Stimulated activated CD8-positive, alpha-beta memory T cell treated with anti-CD3 and anti-CD28 coated beads, Interleukin-15, amount 100 ng/mL, for 1 hour (primary cell): Measurements from ENCODE around the gene DPP6.
"Not testable (repeated sequence)": the region's sequence is repeated elsewhere in the genome, so short reads cannot be mapped to it uniquely, and the experiment has no call there.

Experiments
- DNase-seq: peaks from one replicate; pipeline ENCODE4 v3.0.0-alpha.2; 2020; ENCODE audit warnings: low read depth

Gene DPP6

DNA sequence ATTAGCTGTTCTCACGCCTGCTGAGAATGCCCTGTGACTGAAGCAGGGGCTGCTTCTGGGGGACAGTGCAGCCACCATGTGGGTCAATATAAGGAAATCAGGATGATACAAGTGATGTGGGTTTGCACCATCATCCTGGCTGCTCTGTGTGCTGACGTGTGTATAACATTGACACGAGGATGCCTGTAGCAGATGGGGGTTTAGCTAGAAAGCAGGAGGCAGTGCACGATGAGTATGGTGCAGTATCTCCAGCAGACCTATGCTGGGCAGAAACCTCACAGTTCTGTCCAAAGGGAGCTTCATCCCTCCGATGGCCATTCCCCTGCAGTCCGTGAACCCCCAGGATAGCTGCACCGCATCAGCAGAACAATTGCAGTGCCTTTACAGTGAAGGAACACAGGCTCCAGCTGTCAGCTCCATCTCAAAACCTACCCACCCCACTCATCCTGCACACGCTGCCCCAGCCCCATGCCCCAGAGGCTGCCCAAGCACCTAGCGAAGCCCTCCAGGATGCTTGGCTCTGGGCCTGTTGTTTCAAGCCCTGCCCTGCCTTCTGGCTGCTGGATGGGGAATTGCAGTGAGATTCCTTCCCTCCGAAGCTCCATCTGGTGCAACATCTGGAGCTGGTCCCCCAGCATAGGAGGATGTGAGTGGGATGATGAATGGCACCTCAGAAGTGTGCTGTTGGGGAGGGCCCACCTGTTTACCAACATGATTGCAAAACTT is 96.8 kb downstream of the DPP6 start:
- DNase-seq = not testable (repeated sequence)

DNA sequence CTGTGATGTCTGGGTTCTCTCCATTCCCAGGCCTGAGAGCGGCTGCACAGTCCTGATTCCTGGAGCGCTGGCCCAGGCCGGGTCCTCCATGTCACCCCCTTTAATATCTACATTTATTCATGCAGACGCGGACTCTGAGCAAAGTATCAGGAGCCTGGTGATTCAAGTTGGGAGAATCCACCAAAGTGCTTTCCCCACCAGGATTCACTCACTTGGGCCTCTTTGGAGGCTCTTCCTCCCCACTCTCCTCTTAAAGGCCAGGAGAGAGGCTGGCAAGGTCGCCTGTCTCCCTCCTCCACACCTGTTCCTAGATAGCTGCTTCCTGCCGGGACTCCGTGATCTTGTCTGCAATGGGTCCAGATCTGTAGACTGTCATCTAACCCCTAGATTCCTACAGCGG is 98.5 kb downstream of the DPP6 start:
- DNase-seq = not testable (repeated sequence)

DNA sequence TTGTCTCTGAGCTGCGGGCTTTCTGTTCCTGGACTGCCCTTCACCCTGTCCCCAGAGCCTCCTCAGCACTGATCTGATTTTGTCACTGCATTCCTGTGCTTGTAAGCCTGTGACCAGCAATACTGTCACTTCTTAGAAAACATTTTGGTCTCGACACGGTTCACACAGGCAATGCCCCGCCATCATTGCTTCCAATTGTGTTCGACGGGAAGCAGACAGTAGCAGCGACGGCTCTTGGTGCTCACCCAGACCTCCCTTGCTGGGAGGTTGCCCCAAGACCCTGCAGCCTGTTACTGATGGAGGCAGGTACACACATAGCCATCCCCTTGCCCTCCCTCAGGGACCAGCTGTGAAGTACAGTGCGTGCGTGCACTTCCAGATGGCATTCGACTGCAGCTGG is 99.1 kb downstream of the DPP6 start:
- DNase-seq = not testable (repeated sequence)

DNA sequence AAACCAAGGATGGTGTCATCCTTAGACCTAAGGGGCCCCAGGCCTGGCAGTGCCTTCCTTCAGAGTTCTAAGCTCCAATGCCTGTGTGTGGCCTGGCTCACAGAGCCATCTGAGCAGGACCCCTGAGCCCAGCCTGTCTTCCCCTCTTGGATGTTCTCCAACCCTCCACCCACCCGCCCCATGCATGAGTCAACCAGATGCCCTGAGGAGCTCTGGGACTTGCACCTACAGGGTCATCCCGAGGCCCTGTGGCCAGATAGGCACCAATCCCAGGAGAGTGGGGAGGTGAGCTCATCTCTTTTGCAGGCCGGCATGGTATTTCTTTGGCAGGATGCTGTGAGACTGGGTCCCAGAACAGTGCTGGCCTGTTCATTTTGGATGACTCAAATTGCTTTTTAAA is 103.7 kb downstream of the DPP6 start:
- DNase-seq = not testable (repeated sequence)

DNA sequence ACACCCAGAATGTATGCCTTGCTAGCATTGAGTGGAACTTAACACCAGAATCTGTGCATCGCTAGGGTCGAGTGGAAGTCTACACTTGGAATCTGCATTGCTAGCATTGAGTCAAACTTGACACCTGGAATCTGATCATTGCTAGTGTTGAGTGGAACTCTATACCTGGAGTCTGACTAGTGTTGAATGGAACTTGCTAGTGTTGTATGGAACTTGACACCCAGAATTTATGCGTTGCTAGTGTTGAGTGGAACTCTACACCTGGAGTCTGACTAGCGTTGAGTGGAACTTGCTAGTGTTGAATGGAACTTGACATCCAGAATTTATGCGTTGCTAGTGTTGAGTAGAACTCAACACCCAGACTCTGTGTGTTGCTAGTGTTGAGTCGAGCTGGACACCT is 110.7 kb downstream of the DPP6 start:
- not testable (repeated sequence) for DNase-seq

DNA sequence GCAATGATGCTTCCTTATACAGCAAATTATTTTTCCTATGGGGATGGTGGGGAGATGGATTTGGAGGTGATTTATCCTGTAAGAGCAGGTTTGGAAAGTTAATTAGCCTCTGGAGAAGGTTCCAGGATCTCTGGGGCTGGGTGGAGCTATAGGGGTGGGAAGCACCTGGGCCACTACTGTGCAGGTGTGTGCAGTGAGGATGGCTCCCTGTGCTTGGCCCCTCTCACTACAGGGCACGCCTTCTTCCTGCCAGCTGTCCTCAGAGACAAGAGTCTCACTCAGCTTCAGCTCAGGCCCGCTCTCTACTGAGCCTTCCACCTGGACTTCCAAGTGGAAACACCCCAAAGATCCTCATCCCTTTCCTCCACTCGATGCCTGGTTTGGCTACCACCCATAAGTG is 111.4 kb downstream of the DPP6 start:
- not testable (repeated sequence) for DNase-seq

DNA sequence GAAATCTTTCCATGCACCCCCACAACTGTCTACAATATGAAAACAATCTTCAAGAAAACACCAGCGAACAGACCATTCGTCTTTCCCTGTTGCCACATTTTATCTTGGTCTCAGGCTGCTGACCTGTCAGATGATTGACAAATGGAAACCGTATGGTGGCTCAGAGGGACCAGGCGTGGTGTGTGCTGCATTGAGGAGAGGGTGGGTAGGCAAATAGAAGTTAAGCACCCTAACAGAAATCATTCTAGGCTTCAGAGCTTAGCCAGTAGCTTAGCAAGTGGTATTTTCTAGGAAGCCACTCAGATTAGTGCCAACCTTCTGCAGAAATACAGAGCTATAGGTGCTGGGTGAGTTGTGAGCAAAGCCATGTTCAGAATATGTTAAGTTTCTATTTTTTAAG is 114.9 kb downstream of the DPP6 start:
- no peak for DNase-seq

DNA sequence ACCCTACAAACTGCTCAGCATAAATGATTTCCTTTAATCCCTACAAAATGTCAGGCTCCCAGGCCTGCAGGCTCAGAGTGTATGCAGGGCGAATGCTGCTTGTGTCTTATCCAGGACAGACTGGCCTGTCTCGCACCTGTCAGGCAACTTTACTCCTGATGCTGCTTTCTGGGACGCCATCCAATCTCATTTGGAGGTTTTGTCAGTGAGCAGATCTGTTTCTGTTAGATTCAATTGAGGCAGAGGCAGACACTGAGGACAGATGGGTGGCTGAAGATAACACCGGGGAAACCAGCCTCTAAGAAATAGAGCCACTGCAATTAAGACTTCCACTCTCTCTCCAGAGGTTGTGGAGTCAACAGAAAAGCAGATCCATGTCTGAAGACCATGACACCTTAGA is 115.6 kb downstream of the DPP6 start:
- DNase-seq = no peak

DNA sequence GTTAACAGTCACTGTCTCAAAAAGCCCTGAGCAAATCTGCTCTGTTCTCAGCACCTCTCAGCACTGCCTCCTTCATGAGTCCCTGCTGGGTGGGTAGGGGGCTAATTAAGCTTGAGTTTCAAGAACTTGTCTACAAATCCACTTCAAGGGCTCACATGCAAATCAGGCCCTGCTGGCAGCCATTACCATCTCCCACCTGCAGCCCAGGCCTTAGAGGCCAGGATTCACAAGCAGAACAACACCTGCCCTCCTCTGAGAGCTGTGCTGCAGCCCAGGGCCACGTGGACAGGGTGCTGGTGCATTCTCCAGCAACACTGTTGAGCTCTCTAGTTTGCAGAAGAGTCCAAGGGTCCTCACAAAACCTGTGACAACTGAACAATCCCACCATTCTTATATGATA is 119.2 kb downstream of the DPP6 start:
- no peak for DNase-seq

DNA sequence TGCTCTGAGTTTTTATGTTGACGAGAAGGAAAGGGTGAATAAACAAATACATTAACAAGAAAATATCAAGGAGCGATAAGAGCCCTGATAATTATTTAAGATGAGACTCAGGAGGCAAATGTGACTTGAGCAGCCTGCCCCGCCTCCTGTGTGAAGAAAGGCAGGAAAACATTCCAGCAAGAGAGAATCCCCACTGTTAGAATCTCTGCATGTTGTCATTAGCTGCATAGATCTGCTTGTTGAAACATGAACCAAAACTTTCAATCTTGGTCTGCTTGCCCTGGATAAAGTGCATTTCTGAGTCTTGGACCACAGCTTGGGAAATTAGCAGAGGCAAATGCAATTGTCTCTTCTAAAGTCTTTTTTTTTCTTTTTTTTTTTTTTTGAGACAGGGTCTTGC is 120.0 kb downstream of the DPP6 start:
- DNase-seq = no peak

DNA sequence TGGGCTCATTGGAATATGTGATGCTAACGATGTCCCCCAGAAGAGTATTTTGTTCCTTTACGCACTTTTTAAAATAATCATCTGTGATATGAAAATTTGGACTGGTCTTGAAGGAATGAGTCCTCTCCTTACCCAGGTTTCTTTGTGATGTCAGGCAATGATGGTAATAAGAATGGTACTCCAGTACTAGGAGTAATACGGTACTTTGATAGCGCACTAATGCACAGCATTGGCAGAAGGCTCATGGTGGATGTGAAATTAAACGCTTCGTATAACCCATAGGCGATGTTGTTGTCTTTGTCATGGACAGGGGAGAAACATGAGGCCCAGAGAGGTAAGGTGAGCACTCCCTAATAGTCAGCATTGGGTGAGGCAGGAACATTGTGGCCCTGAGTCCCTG is 125.4 kb downstream of the DPP6 start:
- no peak for DNase-seq

DNA sequence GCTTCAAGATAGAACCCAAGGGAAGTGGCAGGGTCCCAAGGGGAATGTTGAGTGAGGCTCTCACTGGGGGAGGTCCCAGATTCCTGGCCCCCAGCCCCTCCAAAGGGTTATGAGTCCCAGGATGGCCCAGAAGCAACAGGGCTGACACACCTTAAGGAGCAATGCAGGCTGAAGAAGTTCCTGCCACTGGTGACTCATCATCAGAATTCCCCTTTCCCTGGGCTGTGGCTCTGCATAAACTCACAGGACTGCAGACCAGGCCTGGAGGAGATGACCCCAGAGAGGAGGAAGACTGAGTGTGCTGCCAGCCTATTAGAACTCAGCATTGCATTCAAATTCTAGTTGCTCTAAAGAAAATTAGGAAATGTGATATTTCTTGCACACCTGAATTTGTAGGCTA is 126.7 kb downstream of the DPP6 start:
- no peak for DNase-seq

DNA sequence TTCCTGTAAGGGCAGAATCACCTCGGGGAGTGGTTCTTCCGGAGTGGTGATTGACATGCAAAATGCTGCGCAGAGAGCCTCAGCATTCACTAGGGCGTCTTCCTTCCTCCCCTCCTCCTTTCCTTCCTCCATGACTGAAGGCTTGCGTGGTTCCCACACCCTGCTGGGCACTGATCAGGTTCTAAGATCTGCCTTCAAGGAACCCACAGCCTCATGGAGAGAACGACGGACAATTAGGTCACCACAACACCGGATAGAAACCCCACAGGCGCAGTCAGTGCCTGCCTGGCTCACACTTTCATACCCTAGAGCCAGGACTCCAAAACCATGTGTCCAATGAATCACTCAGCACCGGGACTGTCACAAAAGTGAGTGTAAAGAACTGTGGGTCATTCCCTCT is 131.3 kb downstream of the DPP6 start:
- DNase-seq = no peak

DNA sequence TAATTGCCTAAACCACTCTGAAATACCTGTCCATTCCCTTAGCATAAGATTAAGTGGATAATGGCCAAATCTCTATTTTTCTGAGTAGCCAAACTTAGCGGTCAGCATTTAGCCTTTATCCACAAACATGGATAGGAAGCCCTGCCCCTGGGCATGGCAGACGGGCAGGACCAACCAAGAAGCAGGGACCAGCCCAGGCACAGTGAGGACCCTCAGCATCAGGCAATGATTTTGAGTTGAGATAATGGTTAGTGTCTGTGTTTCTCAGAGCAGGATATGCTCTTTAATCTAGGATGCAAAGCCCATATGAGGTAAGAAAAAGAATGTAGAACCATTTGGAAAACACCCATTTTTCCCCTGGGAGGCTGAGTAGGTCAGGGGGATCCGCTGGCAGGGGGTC is 131.7 kb downstream of the DPP6 start:
- DNase-seq = no peak

DNA sequence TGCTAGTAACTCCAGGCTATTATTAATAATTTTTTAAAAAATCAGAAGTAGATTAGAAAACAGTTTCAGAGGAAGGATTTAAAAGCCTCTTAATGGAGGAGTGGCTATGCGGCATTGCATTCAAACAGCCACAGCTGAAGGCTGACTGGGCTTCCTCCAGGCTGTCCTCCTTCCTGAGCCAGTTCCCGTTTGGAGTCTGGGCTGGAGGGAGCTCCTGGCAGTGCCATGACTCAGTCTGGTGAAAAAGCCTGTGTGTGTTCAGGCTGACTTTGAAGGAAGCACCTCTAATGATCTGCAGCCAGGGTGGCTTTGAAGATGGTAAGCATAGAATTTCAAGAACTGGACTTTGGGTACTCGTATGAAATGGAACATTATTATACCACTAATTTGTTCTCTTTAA is 134.6 kb downstream of the DPP6 start:
- DNase-seq = no peak

DNA sequence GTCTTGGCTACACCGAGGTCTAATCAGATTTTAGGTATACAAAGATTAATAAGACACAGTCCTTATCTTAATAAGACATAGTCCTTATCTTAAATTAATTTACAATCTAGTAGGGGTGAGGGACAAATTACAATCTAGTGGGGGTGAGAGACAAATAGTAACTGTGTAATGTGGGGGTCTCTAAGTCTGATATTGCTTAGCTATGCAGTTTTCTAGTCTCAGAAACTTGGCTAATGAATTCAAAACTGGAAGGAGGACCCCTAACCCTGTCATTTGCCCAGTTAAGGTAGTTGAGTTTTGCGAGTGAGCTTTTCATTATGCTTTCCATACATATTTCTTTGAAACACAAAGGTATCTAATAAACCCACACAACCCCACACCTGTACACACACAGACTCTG is 136.1 kb downstream of the DPP6 start:
- no peak for DNase-seq

DNA sequence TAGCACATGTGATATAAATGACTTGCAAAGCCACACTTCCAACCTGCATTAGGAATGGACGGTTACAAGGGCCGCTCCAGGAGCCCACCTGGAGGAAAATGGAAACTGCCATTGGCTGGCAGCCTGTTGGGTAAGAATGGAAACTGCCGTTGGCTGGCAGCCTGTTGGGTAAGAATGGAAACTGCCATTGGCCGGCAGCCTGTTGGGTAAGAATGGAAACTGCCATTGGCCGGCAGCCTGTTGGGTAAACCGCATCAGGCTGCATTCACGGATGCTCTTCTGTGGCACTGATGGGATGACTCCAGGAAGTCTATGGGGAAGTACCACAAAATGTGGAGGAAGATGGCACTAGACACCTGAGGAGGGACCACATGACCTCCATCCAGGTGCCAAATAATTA is 143.1 kb downstream of the DPP6 start:
- no peak for DNase-seq

DNA sequence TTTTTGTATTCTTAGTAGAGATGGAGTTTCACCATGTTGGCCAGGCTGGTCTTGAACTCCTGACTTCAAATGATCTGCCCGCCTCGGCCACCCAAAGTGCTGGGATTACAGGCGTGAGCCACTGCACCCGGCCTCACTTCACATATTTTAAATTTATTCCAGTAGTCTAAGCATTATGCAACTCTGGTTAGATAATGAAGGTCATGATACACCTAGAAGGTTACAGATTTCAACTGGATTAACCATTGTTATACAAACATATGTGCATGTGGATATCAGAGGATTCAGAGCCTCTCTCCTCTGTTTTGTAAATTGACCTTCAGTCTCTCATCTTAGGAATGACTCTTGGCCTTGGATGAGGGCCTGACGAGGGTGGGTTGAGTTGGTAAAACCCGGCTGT is 146.3 kb downstream of the DPP6 start:
- DNase-seq = no peak

DNA sequence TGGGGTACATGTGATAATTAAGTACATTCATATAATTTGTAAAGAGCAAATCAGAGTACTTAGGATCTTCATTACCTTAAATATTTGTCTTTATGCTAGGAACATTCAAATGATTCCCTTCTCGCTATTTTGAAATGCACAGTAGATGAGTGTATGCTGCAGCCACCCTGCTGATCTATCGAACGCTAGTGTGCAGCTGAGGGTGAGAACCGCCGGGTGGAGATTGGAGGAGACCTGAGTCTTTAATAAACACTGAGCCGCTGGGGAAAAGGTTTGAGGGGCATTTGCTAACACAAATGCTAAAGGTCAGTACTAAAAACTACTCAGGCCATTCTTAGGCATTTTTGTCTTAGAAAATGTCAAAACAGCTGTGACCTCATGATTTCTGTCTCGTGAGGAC is 148.0 kb downstream of the DPP6 start:
- no peak for DNase-seq

DNA sequence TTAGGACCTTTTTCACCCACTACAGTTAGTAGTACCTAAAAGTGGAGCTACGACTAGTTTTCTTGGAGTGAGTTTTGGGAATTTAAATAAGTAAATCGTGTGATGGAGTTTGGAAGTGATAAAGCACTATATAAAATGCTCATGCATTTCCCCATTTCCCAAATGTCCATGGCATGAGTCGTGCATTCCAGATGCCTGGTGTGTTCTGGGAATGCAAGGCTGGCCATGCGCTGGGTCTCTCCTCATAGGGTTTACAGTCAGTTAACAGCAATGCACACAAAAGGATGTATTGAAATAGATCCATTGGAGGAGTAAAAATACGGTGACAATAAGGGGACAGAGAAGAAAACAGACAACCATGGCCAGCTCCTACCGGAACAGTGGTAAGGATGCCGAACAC is 149.8 kb downstream of the DPP6 start:
- DNase-seq = no peak

DNA sequence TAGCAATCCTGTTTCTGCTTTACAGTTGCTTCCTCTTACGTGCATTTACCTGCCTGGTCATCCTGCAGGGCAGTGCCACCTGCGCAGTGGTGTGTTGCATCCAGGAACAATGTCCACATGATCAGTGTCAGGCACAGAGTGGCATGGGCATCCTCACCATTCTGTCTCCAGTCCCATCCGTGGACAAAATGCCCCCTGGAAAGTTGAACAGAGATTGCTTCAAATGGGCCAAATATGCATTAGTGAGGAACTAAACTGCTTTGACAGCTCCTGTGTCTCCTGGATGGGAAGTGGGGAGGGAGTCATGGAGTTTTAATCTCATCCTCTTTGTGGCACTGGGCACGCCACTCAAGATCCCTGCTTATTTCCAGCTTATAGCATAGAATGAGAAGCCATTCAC is 151.8 kb downstream of the DPP6 start:
- DNase-seq = no peak

DNA sequence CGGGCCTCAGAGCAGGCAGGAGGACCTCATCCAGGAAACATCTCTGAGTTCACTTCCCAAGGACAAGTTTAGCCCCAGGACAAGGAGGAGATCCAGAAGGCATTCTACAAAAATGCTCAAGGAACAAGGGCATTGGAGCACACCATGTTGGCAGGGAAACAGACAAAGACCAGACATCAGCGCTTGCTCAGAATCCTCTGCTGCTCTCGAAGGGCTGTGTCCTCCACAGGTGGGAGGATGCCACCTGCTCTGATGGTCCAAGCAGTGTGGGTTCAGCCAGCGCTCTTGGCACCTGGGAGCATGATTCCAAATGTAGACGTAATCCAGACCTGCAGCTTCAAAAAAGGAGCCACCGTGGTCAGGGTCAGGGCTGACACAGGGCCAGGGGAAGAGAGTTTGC is 160.7 kb downstream of the DPP6 start:
- DNase-seq = no peak

DNA sequence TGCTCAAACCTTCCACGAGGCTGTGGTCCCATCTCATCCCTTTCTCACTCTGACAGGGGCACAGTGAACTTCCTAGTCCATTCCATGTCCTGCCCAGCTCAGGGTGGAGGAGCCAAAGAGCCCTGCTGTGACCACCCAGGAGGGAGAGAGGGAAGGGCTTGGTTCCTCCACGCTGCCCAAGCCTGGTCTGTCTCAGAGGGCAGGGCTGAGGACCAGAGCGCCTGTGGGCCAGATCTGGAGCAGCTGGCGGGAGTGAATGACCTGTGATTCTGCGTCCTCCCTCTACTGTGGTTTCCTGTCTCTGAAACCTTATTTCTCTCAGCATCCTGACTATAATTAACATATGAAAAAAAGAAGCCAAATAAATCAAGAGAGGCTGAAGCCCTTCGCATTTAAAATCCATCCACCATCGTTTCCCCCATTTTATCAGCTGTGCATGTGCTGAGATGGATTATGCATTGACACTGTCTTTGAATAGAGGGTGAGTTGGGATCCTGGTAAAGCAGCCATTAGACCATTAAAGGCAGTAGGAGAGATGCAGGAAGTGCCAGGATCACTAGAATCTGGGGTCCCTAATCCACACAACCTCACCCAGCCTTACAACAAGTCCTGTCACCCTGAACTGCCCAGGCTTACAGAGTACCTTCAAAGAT is 165.6 kb downstream of the DPP6 start:
- DNase-seq = no peak

DNA sequence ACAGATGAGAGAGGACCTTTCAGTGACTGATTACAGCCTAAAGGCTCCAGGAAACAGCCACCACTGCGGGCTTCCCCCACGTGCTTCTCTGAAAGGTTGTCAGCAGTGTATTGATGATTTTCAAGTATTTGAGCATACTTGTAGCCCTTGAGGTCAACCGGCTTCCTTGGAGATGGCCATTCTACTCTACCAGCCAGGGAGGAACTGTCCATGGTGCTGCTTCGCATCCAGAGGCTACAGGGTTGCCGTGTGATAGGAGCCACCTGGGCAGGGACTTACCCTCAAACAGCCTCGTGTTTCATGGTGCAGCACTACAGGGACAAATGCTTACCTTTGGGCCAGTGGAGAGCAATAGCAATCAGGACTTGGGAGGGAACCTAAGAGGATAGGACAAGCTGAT is 179.5 kb downstream of the DPP6 start:
- no peak for DNase-seq
